HepG2 (cell line): ENCODE measurements around the gene PFDN5. TPM values are rescaled to one million over a fixed set of nuclear protein-coding genes. Genes with fewer than 3 reads are reported as not detected.
A peak's percentile ranks its signal among the peaks of the same experiment; 100 is the strongest.

Source experiments
- ATF3 ChIP-seq: sonication (generic); formaldehyde crosslinking; IDR thresholded peaks from 2 replicates; pipeline ENCODE4 v1.4.0; 2020; ENCODE audit warnings: missing genetic modification reagents
- CENPT ChIP-seq: sonication (generic); formaldehyde crosslinking; IDR thresholded peaks from 2 replicates; pipeline ENCODE4 v1.8.0; 2022; ENCODE audit warnings: low read depth, mild to moderate bottlenecking, moderate library complexity, missing genetic modification reagents
- CERS6 ChIP-seq: sonication (generic); formaldehyde crosslinking; IDR thresholded peaks from 2 replicates; pipeline ENCODE4 v1.5.0; 2020; ENCODE audit warnings: missing genetic modification reagents
- CREM ChIP-seq, 2 experiments: sonication (generic) in 1 of 2; formaldehyde crosslinking in 1 of 2; IDR thresholded peaks; 2 replicates each; pipeline versions ENCODE4 v1.4.0 to v1.6.1; 2016 to 2020; ENCODE audit warnings: antibody characterized with exemption in 1 of 2, mild to moderate bottlenecking in 1 of 2, missing genetic modification reagents in 1 of 2
- ELF4 ChIP-seq: sonication (generic); formaldehyde crosslinking; IDR thresholded peaks from 2 replicates; pipeline ENCODE4 v1.5.0; 2020; ENCODE audit warnings: missing genetic modification reagents, mild to moderate bottlenecking, moderate library complexity, borderline replicate concordance
- FOXO1 ChIP-seq: sonication (generic); formaldehyde crosslinking; IDR thresholded peaks from 2 replicates; pipeline ENCODE4 v1.4.0; 2020; ENCODE audit warnings: missing genetic modification reagents
- HNRNPL ChIP-seq: fragments of 200-400 bp; formaldehyde crosslinking; IDR thresholded peaks from 2 replicates; pipeline ENCODE4 v1.6.1; 2017; ENCODE audit warnings: mild to moderate bottlenecking, low read depth, low read length
- ISL2 ChIP-seq: sonication (generic); formaldehyde crosslinking; IDR thresholded peaks from 2 replicates; pipeline ENCODE4 v1.5.0; 2020; ENCODE audit warnings: missing genetic modification reagents
- KLF6 ChIP-seq: IDR thresholded peaks from 2 replicates; pipeline ENCODE4 v1.8.0; 2016; ENCODE audit warnings: missing biosample characterization, missing genetic modification reagents
- MAZ ChIP-seq, 2 experiments: sonication (generic) in 1 of 2; formaldehyde crosslinking in 1 of 2; IDR thresholded peaks; 2 replicates each; pipeline versions ENCODE4 v1.5.0 to v1.6.1; 2012 to 2020; ENCODE audit warnings: low read depth in 2 of 2, mild to moderate bottlenecking in 2 of 2, borderline replicate concordance in 1 of 2, improper control_type of control experiment in 1 of 2, low read length in 1 of 2, missing genetic modification reagents in 1 of 2, moderate library complexity in 1 of 2
- NKX3-1 ChIP-seq: sonication (generic); formaldehyde crosslinking; IDR thresholded peaks from 2 replicates; pipeline ENCODE4 v1.5.0; 2020; ENCODE audit warnings: missing genetic modification reagents
- RBFOX2 ChIP-seq: fragments of 200-400 bp; formaldehyde crosslinking; IDR thresholded peaks from 2 replicates; pipeline ENCODE4 v1.6.1; 2017; ENCODE audit warnings: low read depth, mild to moderate bottlenecking, low read length
- TBP ChIP-seq: sonication (generic); formaldehyde crosslinking; IDR thresholded peaks from 2 replicates; pipeline ENCODE4 v1.5.0; 2020; ENCODE audit warnings: missing genetic modification reagents
- TCF7 ChIP-seq: sonication (generic); IDR thresholded peaks from 2 replicates; pipeline ENCODE4 v1.6.1; 2016; ENCODE audit warnings: antibody characterized with exemption, low read depth
- TFDP1 ChIP-seq: IDR thresholded peaks from 2 replicates; pipeline ENCODE4 v1.6.1; 2016; ENCODE audit warnings: missing compliant biosample characterization, missing genetic modification reagents, borderline replicate concordance
- ZBTB7B ChIP-seq: sonication (generic); formaldehyde crosslinking; IDR thresholded peaks from 2 replicates; pipeline ENCODE4 v1.4.0; 2020; ENCODE audit warnings: missing genetic modification reagents
- ZFX ChIP-seq: sonication (generic); formaldehyde crosslinking; IDR thresholded peaks from 2 replicates; pipeline ENCODE4 v1.4.0; 2020; ENCODE audit warnings: mild to moderate bottlenecking, low read depth, missing genetic modification reagents, moderate library complexity
- ZFY ChIP-seq: sonication (generic); formaldehyde crosslinking; IDR thresholded peaks from 2 replicates; pipeline ENCODE4 v1.4.0; 2020; ENCODE audit warnings: missing genetic modification reagents
- ZGPAT ChIP-seq: IDR thresholded peaks from 2 replicates; pipeline ENCODE4 v1.6.1; 2016; ENCODE audit warnings: mild to moderate bottlenecking
- ZKSCAN8 ChIP-seq: IDR thresholded peaks from 2 replicates; pipeline ENCODE4 v1.6.1; 2016; ENCODE audit warnings: borderline replicate concordance, missing genetic modification reagents, missing compliant biosample characterization
- ZNF296 ChIP-seq: sonication (generic); formaldehyde crosslinking; conservative IDR thresholded peaks from 2 replicates; pipeline ENCODE4 v1.5.0; 2020; ENCODE audit warnings: mild to moderate bottlenecking, missing genetic modification reagents
- ZNF619 ChIP-seq: sonication (generic); formaldehyde crosslinking; IDR thresholded peaks from 2 replicates; pipeline ENCODE4 v1.4.0; 2020; ENCODE audit warnings: mild to moderate bottlenecking, missing genetic modification reagents
- ZSCAN25 ChIP-seq: sonication (generic); formaldehyde crosslinking; IDR thresholded peaks from 2 replicates; pipeline ENCODE4 v1.8.0; 2022; ENCODE audit warnings: mild to moderate bottlenecking, missing genetic modification reagents
- polyA plus RNA-seq, 8 experiments: library from polyadenylated mRNA; depleted of rRNA in 3 of 8; stranded (reverse) in 7 of 8; unstranded in 1 of 8; fragments of >200 nt; fragmentation: Illumina TruSeq in 4 of 8; extraction: Trizol in 4 of 8; gene quantifications; 2 replicates each; pipeline versions ENCODE4 v1.2.1 to v1.2.3, GENCODE V29; 2011 to 2016; ENCODE audit warnings: low read depth in 4 of 8, missing spikeins in 1 of 8, mixed read lengths in 1 of 8; ENCODE audit not compliant: insufficient read depth in 1 of 8
- total RNA-seq, 5 experiments: library from RNA; depleted of rRNA; stranded (reverse); fragments of >200 nt; fragmentation: Illumina TruSeq; extraction: Trizol; gene quantifications; 2 replicates each; pipeline ENCODE4 v1.2.3, GENCODE V29; 2016; ENCODE audit warnings: low read depth in 1 of 5

Gene PFDN5
- total and polyA plus RNA-seq, 2 of the 13 experiments (the other 11 are each of a cell fraction or from before 2014, with no cell fraction given): 449 to 462 TPM

GRCh38 chr12:53251477-53252348, 43.6 kb upstream of the PFDN5 start (continued):
- TF ChIP-seq MAZ (IDR thresholded peaks at IDR 0.05; ENCODE audit: borderline replicate concordance, low read depth, low read length): peak; percentile 56; the same call in 1 of the 2 replicates
- TF ChIP-seq MAZ (CRISPR knock-in tag; IDR thresholded peaks at IDR 0.05; ENCODE audit: low read depth): 0 out of 2 replicates have a peak, but pooled peaks have one; percentile 28
- peak; percentile 69; the same call in 1 of the 2 replicates for TF ChIP-seq ZNF619 (CRISPR knock-in tag)
- TF ChIP-seq ZNF296 (CRISPR knock-in tag): no peak
- TF ChIP-seq RBFOX2: peak; percentile 84
- peak; percentile 64; the same call in 1 of the 2 replicates for TF ChIP-seq ZGPAT (CRISPR knock-in tag)
- TF ChIP-seq FOXO1 (CRISPR knock-in tag): 0 out of 2 replicates have a peak, but pooled peaks have one; percentile 30
- no peak for TF ChIP-seq ELF4 (CRISPR knock-in tag)
- TF ChIP-seq ATF3 (CRISPR knock-in tag): 0 out of 2 replicates have a peak, but pooled peaks have one; percentile 9
- TF ChIP-seq TBP (CRISPR knock-in tag): no peak
- TF ChIP-seq ZSCAN25 (CRISPR knock-in tag): peak; percentile 83
- 0 out of 2 replicates have a peak, but pooled peaks have one; percentile 12 for TF ChIP-seq HNRNPL
- no peak; the same call in 1 of the 2 replicates for TF ChIP-seq ZBTB7B (CRISPR knock-in tag)
- TF ChIP-seq NKX3-1: no peak
- TF ChIP-seq ZKSCAN8: no peak
- 0 out of 2 replicates have a peak, but pooled peaks have one; percentile 28 for TF ChIP-seq KLF6 (CRISPR knock-in tag)
- TF ChIP-seq TFDP1: peak; percentile 39; the same call in 1 of the 2 replicates
- peak; percentile 64; the same call in 1 of the 2 replicates for TF ChIP-seq ISL2
- TF ChIP-seq ZFX (CRISPR knock-in tag): peak; percentile 94
- TF ChIP-seq TCF7: peak; percentile 51; the same call in 1 of the 2 replicates
- TF ChIP-seq CENPT (CRISPR knock-in tag): no peak
- peak; percentile 91 for TF ChIP-seq ZFY
- TF ChIP-seq CREM (IDR thresholded peaks at IDR 0.05): peak; percentile 9; the same call in 1 of the 2 replicates
- no peak for TF ChIP-seq CREM (CRISPR knock-in tag; IDR thresholded peaks at IDR 0.05)
- no peak for TF ChIP-seq CERS6 (CRISPR knock-in tag)
